GM21723 (cell line): ENCODE measurements around the gene NRXN3.

Source experiments
- ATAC-seq: cut with Tn5 transposase; IDR thresholded peaks from one replicate; pipeline ENCODE4 v1.9.1; 2021; ENCODE audit warnings: mild to moderate bottlenecking, moderate library complexity; ENCODE audit not compliant: unreplicated experiment

The NRXN3 gene

GRCh38 chr14:78240567-78240966 lies 70.4 kb downstream of the NRXN3 start:
- ATAC-seq = no peak

- ATAC-seq = no peak
Measured at GRCh38 chr14:78242086-78242485, 71.9 kb downstream of the NRXN3 start.

- ATAC-seq = no peak
Measured at GRCh38 chr14:78243187-78243586, 73.0 kb downstream of the NRXN3 start.

GRCh38 chr14:78245238-78245637 lies 75.1 kb downstream of the NRXN3 start:
- ATAC-seq = no peak

GRCh38 chr14:78248501-78249090 lies 78.4 kb downstream of the NRXN3 start:
- ATAC-seq = no peak

- ATAC-seq = no peak
Measured at GRCh38 chr14:78251308-78251707, 81.1 kb downstream of the NRXN3 start.

- no peak for ATAC-seq
Measured at GRCh38 chr14:78253986-78254385, 83.8 kb downstream of the NRXN3 start.

GRCh38 chr14:78254911-78255461 lies 84.8 kb downstream of the NRXN3 start:
- no peak for ATAC-seq

- no peak for ATAC-seq
Measured at GRCh38 chr14:78259831-78260230, 89.7 kb downstream of the NRXN3 start.

- ATAC-seq = no peak
Measured at GRCh38 chr14:78278464-78279250, 108.5 kb downstream of the NRXN3 start.

- ATAC-seq = no peak
Measured at GRCh38 chr14:78282437-78282836, 112.3 kb downstream of the NRXN3 start.

GRCh38 chr14:78286210-78286609 lies 116.0 kb downstream of the NRXN3 start:
- no peak for ATAC-seq

GRCh38 chr14:78292003-78292402 lies 121.8 kb downstream of the NRXN3 start:
- peak; percentile 72 for ATAC-seq

- no peak for ATAC-seq
Measured at GRCh38 chr14:78297858-78298257, 127.7 kb downstream of the NRXN3 start.

- no peak for ATAC-seq
Measured at GRCh38 chr14:78298298-78298697, 128.1 kb downstream of the NRXN3 start.

- ATAC-seq = no peak
Measured at GRCh38 chr14:78302841-78303240, 132.7 kb downstream of the NRXN3 start.

GRCh38 chr14:78307671-78308070 lies 137.5 kb downstream of the NRXN3 start:
- ATAC-seq = no peak

- no peak for ATAC-seq
Measured at GRCh38 chr14:78308079-78308478, 137.9 kb downstream of the NRXN3 start.

GRCh38 chr14:78310272-78310671 lies 140.1 kb downstream of the NRXN3 start:
- ATAC-seq = no peak

- ATAC-seq = no peak
Measured at GRCh38 chr14:78313499-78313898, 143.3 kb downstream of the NRXN3 start.

- ATAC-seq = no peak
Measured at GRCh38 chr14:78314484-78314883, 144.3 kb downstream of the NRXN3 start.

GRCh38 chr14:78316052-78316451 lies 145.9 kb downstream of the NRXN3 start:
- no peak for ATAC-seq
